Epithelial cell of esophagus (primary cell): Measurements from ENCODE around the gene JCHAIN.
"Not testable (repeated sequence)": the region's sequence is repeated elsewhere in the genome, so short reads cannot be mapped to it uniquely, and the experiment has no call there.

Experiments
- DNase-seq: peaks from one replicate; pipeline ENCODE4 v3.0.0; 2010; ENCODE audit warnings: low read depth
- H3K4me3 ChIP-seq: 2 replicates; pipeline ENCODE4 v1.5.1; 2011; ENCODE audit warnings: mild to moderate bottlenecking, low read length, control low read depth
- CTCF ChIP-seq: IDR thresholded peaks from 2 replicates; pipeline ENCODE4 v1.5.1; 2011; ENCODE audit warnings: low read depth, mild to moderate bottlenecking, low read length, control low read depth, inconsistent platforms; ENCODE audit not compliant: insufficient read depth; ENCODE audit errors: missing control alignments

The JCHAIN gene

GRCh38 chr4:70660106-70660505 is 6.2 kb downstream of the JCHAIN start:
- DNase-seq, result no peak
- no peak overlapping the region for H3K4me3 ChIP-seq
- no peak for TF ChIP-seq CTCF

GRCh38 chr4:70658418-70658817 is 7.9 kb downstream of the JCHAIN start:
- no peak overlapping the region for H3K4me3 ChIP-seq
- DNase-seq, result no peak
- TF ChIP-seq CTCF, result no peak

- no peak overlapping the region for H3K4me3 ChIP-seq
- DNase-seq, result no peak
- TF ChIP-seq CTCF, result no peak
These were observed 9.0 kb downstream of the JCHAIN start for GRCh38 chr4:70657326-70657725.

- no peak overlapping the region for H3K4me3 ChIP-seq
- no peak for DNase-seq
- no peak for TF ChIP-seq CTCF
These were observed 11.7 kb downstream of the JCHAIN start for GRCh38 chr4:70654605-70655011.

GRCh38 chr4:70651864-70652506 is 14.3 kb downstream of the JCHAIN start:
- peak; percentile 48 for DNase-seq
- TF ChIP-seq CTCF, result peak; percentile 41
- no peak overlapping the region for H3K4me3 ChIP-seq

GRCh38 chr4:70650741-70651140 is 15.6 kb downstream of the JCHAIN start:
- H3K4me3 ChIP-seq, result not testable (repeated sequence)

GRCh38 chr4:70640192-70640591 is 26.1 kb downstream of the JCHAIN start:
- no peak for TF ChIP-seq CTCF
- no peak overlapping the region for H3K4me3 ChIP-seq
- DNase-seq, result no peak

More at GRCh38 chr4:70650741-70651140, 15.6 kb downstream of the JCHAIN start:
- DNase-seq, result not testable (repeated sequence)
